ENCODE measurements around the gene HAUS7. TPM values are rescaled to one million over a fixed set of nuclear protein-coding genes. Genes with fewer than 3 reads are reported as not detected.

The HAUS7 gene
- total and polyA plus RNA-seq, 2 of the 8 experiments (the other 6 are each of a cell fraction or from before 2014, with no cell fraction given): 45.4 to 54.0 TPM

DNA sequence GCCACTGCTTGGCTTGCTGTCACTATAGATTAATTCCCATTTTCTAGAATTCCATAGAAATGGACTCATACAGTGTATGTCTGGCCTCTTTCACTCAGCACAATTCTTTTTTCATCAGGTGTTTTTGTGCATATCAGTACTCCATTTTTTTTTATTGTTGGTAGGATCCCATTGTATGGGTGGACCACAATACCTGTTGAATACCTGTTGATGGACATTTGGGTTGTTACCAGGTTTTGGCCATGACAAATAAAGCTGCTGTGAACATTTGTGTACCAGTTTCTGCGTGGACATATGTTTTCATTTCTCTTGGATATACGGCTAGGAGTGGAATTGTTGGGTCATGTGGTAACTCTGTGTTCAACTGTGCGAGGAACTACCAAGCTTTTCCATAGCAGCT is 44.2 kb downstream of the HAUS7 start:
- H4K5ac ChIP-seq (ENCODE audit: insufficient read length, low read depth, low read length): no peak overlapping the region
- DNase-seq (ENCODE audit: low read depth in 1 of 2, low spot score in 2 of 2) (no peak), FAIRE-seq (peak; percentile 65)
- no peak overlapping the region for H3K56ac ChIP-seq (replicated peaks; ENCODE audit: insufficient read length, low read depth, low read length)
- no peaks in the 10 kb centered on the region for H3K23me2 ChIP-seq (ENCODE audit: low read depth, low read length)
- H3K23ac ChIP-seq (ENCODE audit: insufficient read length): no peak overlapping the region
- H3K4me1 ChIP-seq (replicated peaks in 1 of 4; ENCODE audit: control insufficient read depth in 3 of 4, insufficient read depth in 4 of 4, low read length in 3 of 4): 0 out of 7 replicates have a peak, but pooled peaks cover 0 to 2% (median 0%) of the 10 kb centered on the region in 4 experiments
- H4K8ac ChIP-seq (ENCODE audit: extremely low read depth, insufficient read depth, low read length): no peak overlapping the region
- no peak overlapping the region for H2AFZ ChIP-seq (ENCODE audit: low read length)
- H3K27ac ChIP-seq (ENCODE audit: low read depth, low read length): no peak overlapping the region
- POLR2A ChIA-PET (ENCODE audit: partially characterized antibody): no interaction called here
- H3K4ac ChIP-seq (replicated peaks; ENCODE audit: insufficient read length, low read depth, low read length): no peak overlapping the region
- no peaks in the 10 kb centered on the region for H3K9me3 ChIP-seq (ENCODE audit: insufficient read depth in 2 of 2, low read depth in 1 of 2, low read length in 1 of 2)
- H4K20me1 ChIP-seq (replicated peaks in 1 of 2; ENCODE audit: control insufficient read depth in 1 of 2, insufficient read depth in 2 of 2, low read length in 2 of 2): no peaks in the 10 kb centered on the region
- H2BK120ac ChIP-seq (replicated peaks; ENCODE audit: low read depth, low read length): no peak overlapping the region
- H4K91ac ChIP-seq (replicated peaks; ENCODE audit: insufficient read length, low read length): no peak overlapping the region
- H3K9ac ChIP-seq (replicated peaks in 1 of 4; ENCODE audit: extremely low read depth in 1 of 4, low read depth in 3 of 4, low read length in 3 of 4): no peak overlapping the region
- H3K14ac ChIP-seq (ENCODE audit: insufficient read length): no peak overlapping the region
- no peaks in the 10 kb centered on the region for H3K36me3 ChIP-seq (ENCODE audit: control insufficient read depth in 2 of 4, insufficient read depth in 4 of 4, low read length in 3 of 4)
- H3K18ac ChIP-seq (ENCODE audit: extremely low read depth, low read length): no peak overlapping the region
- 96% methylated on average over 3 of the region's 3 CpGs; no CpG with 5 or more reads in 1 of the 2 experiments for WGBS, 2 experiments (ENCODE audit: extremely low coverage in 1 of 2, insufficient coverage in 1 of 2, insufficient read length in 1 of 2, insufficient replicate concordance in 2 of 2, low coverage in 1 of 2, low lambda C conversion rate in 2 of 2, missing lambda C conversion rate in 1 of 2)
- no peaks in the 10 kb centered on the region for H3K79me1 ChIP-seq (ENCODE audit: low read depth, low read length)
- no peak overlapping the region for H2BK20ac ChIP-seq (ENCODE audit: low read length)
- no peak overlapping the region for H2BK12ac ChIP-seq (ENCODE audit: low read depth, low read length)
- no peak overlapping the region for H3K4me2 ChIP-seq (ENCODE audit: insufficient read depth in 1 of 2, low read depth in 2 of 2, low read length in 2 of 2)
- H3K27me3 ChIP-seq (replicated peaks in 1 of 4; ENCODE audit: control insufficient read depth in 3 of 4, extremely low read depth in 1 of 4, insufficient read depth in 3 of 4, low read length in 3 of 4): no peaks in the 10 kb centered on the region
- no peak overlapping the region for H3K4me3 ChIP-seq (ENCODE audit: extremely low read depth in 1 of 4, insufficient read depth in 2 of 4, low read depth in 3 of 4, low read length in 4 of 4)
- CTCF ChIA-PET (ENCODE audit: partially characterized antibody): no interaction called here
- no peak overlapping the region for H2AK5ac ChIP-seq (ENCODE audit: low read depth, low read length)
- H3K79me2 ChIP-seq (ENCODE audit: control insufficient read depth in 1 of 2, insufficient read depth in 2 of 2, low read length in 2 of 2): no peaks in the 10 kb centered on the region
- H2BK15ac ChIP-seq (ENCODE audit: low read length): no peak overlapping the region
- H2BK5ac ChIP-seq (ENCODE audit: low read depth, low read length): no peak overlapping the region
- TF ChIP-seq CBX8 (IDR thresholded peaks at IDR 0.05; ENCODE audit: borderline replicate concordance, low read depth, low read length): no peak
- TF ChIP-seq RXRA (IDR thresholded peaks at IDR 0.05; ENCODE audit: insufficient read depth, low read depth, low read length): no peak
- no peak for TF ChIP-seq NANOG (IDR thresholded peaks at IDR 0.05; ENCODE audit: insufficient read depth, low read depth, low read length, poor library complexity, severe bottlenecking)
- TF ChIP-seq NRF1 (IDR thresholded peaks at IDR 0.05; ENCODE audit: low read depth, low read length): no peak
- TF ChIP-seq HDAC6 (IDR thresholded peaks at IDR 0.05; ENCODE audit: low read depth, low read length): no peak
- no peak for TF ChIP-seq POU5F1 (IDR thresholded peaks at IDR 0.05; ENCODE audit: low read depth, low read length)
- TF ChIP-seq GTF2F1 (IDR thresholded peaks at IDR 0.05; ENCODE audit: borderline replicate concordance, low read depth, low read length): no peak
- no peak for TF ChIP-seq CBX5 (IDR thresholded peaks at IDR 0.05; ENCODE audit: low read depth, low read length)
- no peak for TF ChIP-seq EZH2 (IDR thresholded peaks at IDR 0.05; ENCODE audit: low read depth, low read length, severe bottlenecking)
- TF ChIP-seq, protein P1, sequence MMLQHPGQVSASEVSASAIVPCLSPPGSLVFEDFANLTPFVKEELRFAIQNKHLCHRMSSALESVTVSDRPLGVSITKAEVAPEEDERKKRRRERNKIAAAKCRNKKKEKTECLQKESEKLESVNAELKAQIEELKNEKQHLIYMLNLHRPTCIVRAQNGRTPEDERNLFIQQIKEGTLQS (IDR thresholded peaks at IDR 0.05; ENCODE audit: insufficient read depth, low read depth, low read length): no peak
- TF ChIP-seq MAFK (IDR thresholded peaks at IDR 0.05; ENCODE audit: low read depth, low read length): no peak
- TF ChIP-seq SIX5 (IDR thresholded peaks at IDR 0.05; ENCODE audit: low read depth, low read length): no peak
- no peak for TF ChIP-seq SP2 (IDR thresholded peaks at IDR 0.05; ENCODE audit: low read length)
- no peak for TF ChIP-seq TBP (IDR thresholded peaks at IDR 0.05; ENCODE audit: low read depth, low read length)
- no peak for TF ChIP-seq JUN (IDR thresholded peaks at IDR 0.05; ENCODE audit: low read depth, low read length)
